Suprapubic skin (tissue), 4 donors: ENCODE results near the gene TLR9. TPM values are rescaled to one million over a fixed set of nuclear protein-coding genes. Genes with fewer than 3 reads are reported as not detected.

Source experiments
- DNase-seq, 2 donors: peaks; one replicate each; pipeline ENCODE4 v3.0.0-alpha.2; 2019; ENCODE audit warnings: low spot score in 2 of 2
- H3K27ac ChIP-seq: fragments of 200-600 bp; sonication (generic); one replicate; pipeline ENCODE4 v1.5.1; 2019
- H3K27me3 ChIP-seq: fragments of 200-600 bp; sonication (generic); one replicate; pipeline ENCODE4 v1.5.1; 2019
- H3K36me3 ChIP-seq: fragments of 200-600 bp; sonication (generic); one replicate; pipeline ENCODE4 v1.5.1; 2019
- H3K4me1 ChIP-seq: fragments of 200-600 bp; sonication (generic); one replicate; pipeline ENCODE4 v1.5.1; 2019
- H3K4me3 ChIP-seq: fragments of 200-600 bp; sonication (generic); one replicate; pipeline ENCODE4 v1.5.1; 2019; ENCODE audit warnings: mild to moderate bottlenecking
- H3K9me3 ChIP-seq: fragments of 200-600 bp; sonication (generic); one replicate; pipeline ENCODE4 v1.5.1; 2019
- CTCF ChIP-seq, 2 donors: fragments of 200-600 bp in 1 of 2; fragments of 450-650 bp in 1 of 2; sonication (generic) in 1 of 2; IDR thresholded peaks; one replicate each; pipeline ENCODE4 v1.5.1; 2016 to 2019; ENCODE audit warnings: antibody characterized with exemption in 2 of 2, mild to moderate bottlenecking in 1 of 2, moderate library complexity in 1 of 2
- EP300 ChIP-seq: sonication (generic); formaldehyde crosslinking; IDR thresholded peaks from one replicate; pipeline ENCODE4 v1.6.1; 2017; ENCODE audit warnings: antibody characterized with exemption
- POLR2A ChIP-seq, 2 donors: fragments of 450-650 bp; IDR thresholded peaks; one replicate each; pipeline ENCODE4 v1.6.1; 2017; ENCODE audit warnings: antibody characterized with exemption in 2 of 2, mild to moderate bottlenecking in 2 of 2, moderate library complexity in 2 of 2
- POLR2AphosphoS5 ChIP-seq, 3 donors: sonication (generic); formaldehyde crosslinking; IDR thresholded peaks; one replicate each; pipeline ENCODE4 v1.6.1; 2017; ENCODE audit warnings: antibody characterized with exemption in 3 of 3
- WGBS: methylation state at CpG from one replicate; pipeline ENCODE4 v1.1.5; 2018; 5-methylcytosine and 5-hydroxymethylcytosine counted together
- total RNA-seq, 4 donors: library from RNA; depleted of rRNA; stranded (reverse); fragments of >200 nt; gene quantifications; one replicate each; pipeline ENCODE4 v1.1.0, GENCODE V29; 2016

The TLR9 gene
- total RNA-seq, 4 donors from 2014 or later: 0.16 TPM; not detected in 3

GRCh38 chr3:52171514-52172261 is 53.8 kb downstream of the TLR9 start:
- Histone ChIP-seq H3K27ac (no peak overlapping the region), H3K9me3 (no peaks in the 10 kb centered on the region), H3K36me3 (no peaks in the 10 kb centered on the region), H3K27me3 (no peaks in the 10 kb centered on the region), H3K4me3 (no peak overlapping the region), H3K4me1 (peaks cover 2% of the 10 kb centered on the region)
- WGBS: 79% methylated on average over 3 of the region's 3 CpGs
- TF ChIP-seq CTCF (IDR thresholded peaks at IDR 0.05): no peak
- TF ChIP-seq POLR2AphosphoS5 (IDR thresholded peaks at IDR 0.05): no peak
- no peak for TF ChIP-seq POLR2A (IDR thresholded peaks at IDR 0.05)
- no peak for TF ChIP-seq EP300
- DNase-seq: peak in 1 of 2 donors; percentile 41

Other genes starting within 250 kb of the TLR9 start
- 10 to 100 TPM; 31.2 to 49.3 (median 36.8) TPM for gene ACY1, start 242.1 kb downstream of the TLR9 start, total RNA-seq
- 1,000 to 10,000 TPM; 1,428 to 2,708 (median 2,246) TPM for gene RPL29, start 229.8 kb downstream of the TLR9 start, total RNA-seq
- gene DUSP7, start 169.1 kb downstream of the TLR9 start, total RNA-seq: 100 to 1,000 TPM in 3 of 4 donors, 10 to 100 TPM in 1; 91.1 to 190 (median 146) TPM
- 1 to 10 TPM; 1.1 to 4.8 (median 1.6) TPM for gene POC1A, start 71.2 kb downstream of the TLR9 start, total RNA-seq
- gene ALAS1, start 27.5 kb downstream of the TLR9 start, total RNA-seq: 10 to 100 TPM; 28.8 to 54.4 (median 31.9) TPM
- gene TWF2, start 13.5 kb upstream of the TLR9 start, total RNA-seq: 10 to 100 TPM; 33.2 to 46.2 (median 42.6) TPM
- 10 to 100 TPM in 3 of 4 donors, 1 to 10 TPM in 1; 10.0 to 17.5 (median 11.3) TPM for gene PPM1M, start 20.1 kb upstream of the TLR9 start, total RNA-seq
- 10 to 100 TPM; 46.7 to 57.6 (median 52.5) TPM for gene WDR82, start 53.0 kb upstream of the TLR9 start, total RNA-seq
- 10 to 100 TPM in 1 of 4 donors, 1 to 10 TPM in 3; 2.6 to 11.9 (median 6.4) TPM for gene GLYCTK, start 62.2 kb upstream of the TLR9 start, total RNA-seq
- gene DNAH1, start 90.7 kb upstream of the TLR9 start, total RNA-seq: 10 to 100 TPM in 1 of 4 donors, 1 to 10 TPM in 3; 3.4 to 10.1 (median 7.7) TPM
- gene BAP1, start 184.4 kb upstream of the TLR9 start, total RNA-seq: 100 to 1,000 TPM in 3 of 4 donors, 10 to 100 TPM in 1; 99.0 to 137 (median 120) TPM
- gene PHF7, start 185.0 kb upstream of the TLR9 start, total RNA-seq: 10 to 100 TPM in 3 of 4 donors, 1 to 10 TPM in 1; 8.9 to 17.5 (median 11.4) TPM
- gene SEMA3G, start 219.5 kb upstream of the TLR9 start, total RNA-seq: 10 to 100 TPM; 14.4 to 44.0 (median 26.5) TPM
- gene TNNC1, start 228.4 kb upstream of the TLR9 start, total RNA-seq: 10 to 100 TPM in 1 of 4 donors, 1 to 10 TPM in 3; 1.4 to 15.9 (median 8.4) TPM
- gene NISCH, start 230.0 kb upstream of the TLR9 start, total RNA-seq: 100 to 1,000 TPM in 2 of 4 donors, 10 to 100 TPM in 2; 68.7 to 298 (median 94.6) TPM